CD4-positive, alpha-beta T cell treated with Interleukin-17A for 4 hours (primary cell): ENCODE data around the gene CNTNAP5.

Experiments used
- DNase-seq: peaks from one replicate; pipeline ENCODE4 v3.0.0-alpha.2; 2020; ENCODE audit warnings: mixed read lengths

The CNTNAP5 gene

GRCh38 chr2:124563426-124563825 is 538.3 kb downstream of the CNTNAP5 start:
- no peak for DNase-seq

- no peak for DNase-seq
Measured at GRCh38 chr2:124566518-124566970, 541.5 kb downstream of the CNTNAP5 start.

- no peak for DNase-seq
Measured at GRCh38 chr2:124570872-124571271, 545.8 kb downstream of the CNTNAP5 start.

GRCh38 chr2:124571836-124572235 is 546.7 kb downstream of the CNTNAP5 start:
- DNase-seq: no peak

- DNase-seq: no peak
Measured at GRCh38 chr2:124572934-124573634, 548.0 kb downstream of the CNTNAP5 start.

GRCh38 chr2:124575497-124575896 is 550.4 kb downstream of the CNTNAP5 start:
- DNase-seq: no peak

- no peak for DNase-seq
Measured at GRCh38 chr2:124580263-124580662, 555.2 kb downstream of the CNTNAP5 start.

- DNase-seq: no peak
Measured at GRCh38 chr2:124582387-124582786, 557.3 kb downstream of the CNTNAP5 start.

- DNase-seq: no peak
Measured at GRCh38 chr2:124584615-124585014, 559.5 kb downstream of the CNTNAP5 start.

GRCh38 chr2:124585277-124585676 is 560.2 kb downstream of the CNTNAP5 start:
- DNase-seq: no peak

GRCh38 chr2:124586210-124586609 is 561.1 kb downstream of the CNTNAP5 start:
- DNase-seq: no peak

GRCh38 chr2:124586835-124587234 is 561.7 kb downstream of the CNTNAP5 start:
- DNase-seq: no peak

- DNase-seq: no peak
Measured at GRCh38 chr2:124589971-124590370, 564.9 kb downstream of the CNTNAP5 start.

GRCh38 chr2:124602759-124603158 is 577.7 kb downstream of the CNTNAP5 start:
- DNase-seq: no peak

GRCh38 chr2:124604940-124605339 is 579.9 kb downstream of the CNTNAP5 start:
- DNase-seq: no peak

- no peak for DNase-seq
Measured at GRCh38 chr2:124607679-124608078, 582.6 kb downstream of the CNTNAP5 start.

GRCh38 chr2:124609667-124610066 is 584.6 kb downstream of the CNTNAP5 start:
- DNase-seq: no peak

GRCh38 chr2:124610141-124610540 is 585.1 kb downstream of the CNTNAP5 start:
- no peak for DNase-seq

- no peak for DNase-seq
Measured at GRCh38 chr2:124610866-124611265, 585.8 kb downstream of the CNTNAP5 start.

GRCh38 chr2:124623560-124623959 is 598.5 kb downstream of the CNTNAP5 start:
- DNase-seq: no peak

GRCh38 chr2:124625561-124625960 is 600.5 kb downstream of the CNTNAP5 start:
- no peak for DNase-seq

GRCh38 chr2:124626993-124627392 is 601.9 kb downstream of the CNTNAP5 start:
- DNase-seq: no peak

- DNase-seq: no peak
Measured at GRCh38 chr2:124633812-124634211, 608.7 kb downstream of the CNTNAP5 start.

- DNase-seq: no peak
Measured at GRCh38 chr2:124639524-124639923, 614.4 kb downstream of the CNTNAP5 start.

- no peak for DNase-seq
Measured at GRCh38 chr2:124640221-124640750, 615.2 kb downstream of the CNTNAP5 start.
